GM12892 (cell line): ENCODE results near the gene CAMTA1.

ENCODE experiments used
- POLR2A ChIP-seq: IDR thresholded peaks from 2 replicates; pipeline ENCODE4 v1.6.1; 2011; ENCODE audit warnings: low read depth, low read length, control low read depth
- POLR2AphosphoS5 ChIP-seq: IDR thresholded peaks from 2 replicates; pipeline ENCODE4 v1.6.1; 2011; ENCODE audit warnings: low read depth, low read length, control low read depth
- TAF1 ChIP-seq: IDR thresholded peaks from 2 replicates; pipeline ENCODE4 v1.6.1; 2011; ENCODE audit warnings: low read depth, mild to moderate bottlenecking, control low read depth, low read length, borderline replicate concordance

GRCh38 chr1:7299994-7300393 lies 514.7 kb downstream of the CAMTA1 start:
- TF ChIP-seq POLR2A (no peak), POLR2AphosphoS5 (no peak), TAF1 (no peak)
